ENCODE measurements around the gene TGFBR2.

TGFBR2 gene

GRCh38 chr3:30604093-30604492 lies 2.3 kb upstream of the TGFBR2 start:
- no peak for DNase-seq

- no peak for DNase-seq
Measured at GRCh38 chr3:30604558-30604957, 1.8 kb upstream of the TGFBR2 start.

GRCh38 chr3:30605005-30605404 lies 1.4 kb upstream of the TGFBR2 start:
- DNase-seq: no peak

- no peak for DNase-seq
Measured at GRCh38 chr3:30605706-30606300, 598 bp upstream of the TGFBR2 start.

GRCh38 chr3:30607032-30607833 lies 832 bp downstream of the TGFBR2 start:
- DNase-seq: peak; percentile 89

- DNase-seq: no peak
Measured at GRCh38 chr3:30608598-30608947, 2.2 kb downstream of the TGFBR2 start.

- DNase-seq: no peak
Measured at GRCh38 chr3:30609930-30610701, 3.7 kb downstream of the TGFBR2 start.

GRCh38 chr3:30610702-30611368 lies 4.4 kb downstream of the TGFBR2 start:
- no peak for DNase-seq

GRCh38 chr3:30611613-30612436 lies 5.4 kb downstream of the TGFBR2 start:
- no peak for DNase-seq

- no peak for DNase-seq
Measured at GRCh38 chr3:30612437-30613132, 6.2 kb downstream of the TGFBR2 start.

- no peak for DNase-seq
Measured at GRCh38 chr3:30613133-30613825, 6.9 kb downstream of the TGFBR2 start.

- DNase-seq: no peak
Measured at GRCh38 chr3:30614373-30614772, 8.0 kb downstream of the TGFBR2 start.

GRCh38 chr3:30614943-30615342 lies 8.5 kb downstream of the TGFBR2 start:
- DNase-seq: no peak

GRCh38 chr3:30615615-30616346 lies 9.4 kb downstream of the TGFBR2 start:
- DNase-seq: no peak

- no peak for DNase-seq
Measured at GRCh38 chr3:30616347-30617027, 10.1 kb downstream of the TGFBR2 start.

GRCh38 chr3:30617069-30617468 lies 10.7 kb downstream of the TGFBR2 start:
- no peak for DNase-seq

- no peak for DNase-seq
Measured at GRCh38 chr3:30617653-30618052, 11.3 kb downstream of the TGFBR2 start.

GRCh38 chr3:30618526-30618925 lies 12.1 kb downstream of the TGFBR2 start:
- no peak for DNase-seq

- no peak for DNase-seq
Measured at GRCh38 chr3:30619318-30619717, 12.9 kb downstream of the TGFBR2 start.

Data from activated CD8-positive, alpha-beta memory T cell treated with anti-CD3 and anti-CD28 coated beads for 24 hours (primary cell).